C4-2B (cell line): Measurements from ENCODE around the gene PPM1E.
"Not testable (repeated sequence)": the region's sequence is repeated elsewhere in the genome, so short reads cannot be mapped to it uniquely, and the experiment has no call there.

Source experiments
- H3K27ac ChIP-seq: fragments of 450-650 bp; 2 replicates; pipeline ENCODE4 v1.5.1; 2017
- CTCF ChIP-seq: fragments of 450-650 bp; conservative IDR thresholded peaks from 2 replicates; pipeline ENCODE4 v1.5.1; 2017; ENCODE audit warnings: mild to moderate bottlenecking
- ZFX ChIP-seq: fragments of 450-650 bp; IDR thresholded peaks from 2 replicates; pipeline ENCODE4 v1.6.1; 2017

PPM1E gene

DNA sequence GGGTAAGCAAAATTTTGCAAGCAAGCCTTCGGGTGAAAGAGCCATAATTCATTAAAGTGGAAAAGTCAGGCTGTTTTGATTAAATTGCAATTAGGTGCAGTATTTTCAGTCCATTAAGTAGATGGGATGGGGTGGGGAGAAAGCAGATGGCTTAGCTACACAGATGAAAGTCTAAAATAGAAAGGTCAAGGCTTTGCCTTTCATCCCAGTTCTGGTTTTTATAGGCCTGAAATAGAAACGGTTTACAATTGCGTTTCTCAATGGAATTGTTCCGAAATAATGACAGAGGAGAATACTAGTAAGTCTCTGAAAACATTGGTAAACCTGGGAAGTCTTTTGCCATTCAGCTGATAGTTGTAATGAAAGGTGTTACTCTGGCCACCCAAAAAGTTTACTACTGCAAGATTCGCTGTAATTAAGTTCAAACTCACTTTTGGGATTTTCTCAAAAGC, 1.5 kb downstream of the PPM1E start:
- no peak for TF ChIP-seq CTCF
- no peak overlapping the region for H3K27ac ChIP-seq

- TF ChIP-seq ZFX (no peak), CTCF (no peak)
- H3K27ac ChIP-seq = no peak overlapping the region
These were observed 3.2 kb downstream of the PPM1E start for GRCh38 chr17:58758890-58759289.

DNA sequence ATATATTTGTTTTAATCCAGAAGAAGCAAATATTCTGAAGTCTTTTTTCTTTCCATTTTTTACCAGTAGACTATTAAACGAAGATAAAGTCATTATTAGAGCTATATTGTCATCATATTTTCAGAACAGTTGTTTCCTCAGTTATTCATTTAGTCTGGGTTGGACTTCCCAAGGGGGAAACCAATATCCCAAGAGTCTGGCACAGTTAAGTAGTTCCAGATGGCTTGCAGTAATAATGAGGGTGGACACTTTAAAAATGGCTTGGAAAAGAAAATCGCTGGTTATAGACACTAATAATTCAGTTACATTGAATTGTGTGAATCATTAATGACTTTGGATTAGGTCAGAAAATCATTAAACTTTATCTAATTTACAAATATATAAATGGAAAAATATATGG, 3.9 kb downstream of the PPM1E start:
- no peak overlapping the region for H3K27ac ChIP-seq
- TF ChIP-seq ZFX (no peak), CTCF (no peak)

DNA sequence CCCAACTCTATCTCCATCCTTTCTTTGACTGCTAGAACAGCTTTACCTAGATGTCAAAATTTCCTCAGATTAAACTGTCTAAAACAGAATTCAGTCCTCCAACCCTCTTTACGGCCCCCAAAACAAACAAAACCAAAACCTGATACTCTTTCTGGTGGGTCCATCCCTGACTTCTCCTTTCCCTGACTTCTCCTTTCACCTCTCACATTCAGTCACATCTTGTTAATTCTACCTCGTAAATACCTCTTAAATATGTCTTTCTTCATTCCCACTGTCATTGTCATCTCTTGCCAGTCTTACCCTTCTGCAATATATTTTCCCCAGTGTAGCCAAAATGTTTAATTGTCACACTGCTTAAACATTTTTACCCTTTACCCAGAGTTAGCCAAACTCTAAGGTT, 4.6 kb downstream of the PPM1E start:
- no peak overlapping the region for H3K27ac ChIP-seq
- TF ChIP-seq ZFX (no peak), CTCF (no peak)

GRCh38 chr17:58763263-58763662, 7.6 kb downstream of the PPM1E start:
- TF ChIP-seq ZFX (no peak), CTCF (no peak)
- H3K27ac ChIP-seq = no peak overlapping the region

- TF ChIP-seq CTCF (no peak), ZFX (no peak)
- H3K27ac ChIP-seq = no peak overlapping the region
These were observed 8.7 kb downstream of the PPM1E start for GRCh38 chr17:58764373-58764772.

DNA sequence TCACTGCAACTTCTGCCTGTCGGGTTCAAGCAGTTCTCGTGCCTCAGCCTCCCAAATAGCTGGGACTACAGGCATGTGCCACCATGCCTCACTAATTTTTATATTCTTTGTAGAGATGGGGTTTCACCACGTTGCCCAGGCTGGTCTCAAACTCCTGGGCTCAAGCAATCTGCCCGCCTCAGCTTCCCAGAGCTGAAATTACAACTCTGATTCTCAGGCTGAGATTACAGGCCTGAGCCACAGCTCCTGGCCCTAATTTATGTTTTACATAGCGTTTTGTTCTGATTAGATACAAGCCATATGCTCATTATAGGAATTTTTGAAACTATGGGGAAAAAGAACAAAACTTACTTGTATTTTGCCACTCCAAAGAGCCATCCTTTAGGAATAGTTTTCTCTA, 22.8 kb downstream of the PPM1E start:
- not testable (repeated sequence) for H3K27ac ChIP-seq

DNA sequence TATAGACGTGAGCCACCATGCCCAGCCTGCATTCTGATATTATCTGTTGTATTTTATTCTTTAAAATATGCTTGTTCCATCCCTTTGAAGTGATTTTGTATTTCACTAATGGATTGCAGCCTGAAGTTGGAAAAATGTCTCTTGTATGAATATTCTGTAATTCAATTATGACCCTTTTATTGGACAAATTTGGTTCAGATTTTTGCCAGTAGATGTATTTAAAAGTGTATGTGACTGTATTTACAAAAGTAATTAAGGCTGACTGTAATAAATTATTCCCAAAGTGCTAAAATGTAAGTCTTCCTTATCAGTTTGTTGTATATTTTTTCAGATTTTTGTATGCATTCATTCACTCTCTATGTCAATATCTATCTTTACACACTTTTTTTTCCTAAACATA, 23.8 kb downstream of the PPM1E start:
- H3K27ac ChIP-seq = no peak overlapping the region
- TF ChIP-seq ZFX = no peak

GRCh38 chr17:58783380-58783779, 27.7 kb downstream of the PPM1E start:
- no peak for TF ChIP-seq CTCF
- no peak for TF ChIP-seq ZFX
- H3K27ac ChIP-seq = no peak overlapping the region
